Mesendoderm (in vitro differentiated cells): ENCODE data around the gene UBASH3B.

Experiments used
- DNase-seq: peaks from one replicate; pipeline ENCODE4 v3.0.0; 2013
- H2AK5ac ChIP-seq: 2 replicates; pipeline ENCODE4 v1.6.1; 2013; ENCODE audit warnings: low read length, inconsistent platforms
- H2BK120ac ChIP-seq: 2 replicates; pipeline ENCODE4 v1.6.1; 2013; ENCODE audit warnings: low read depth, mild to moderate bottlenecking, low read length, moderate library complexity, mixed read lengths
- H2BK15ac ChIP-seq: replicated peaks from 2 replicates; pipeline ENCODE4 v1.6.1; 2013; ENCODE audit warnings: low read depth, mild to moderate bottlenecking, moderate library complexity
- H2BK5ac ChIP-seq: 2 replicates; pipeline ENCODE4 v1.6.1; 2013; ENCODE audit warnings: low read length, inconsistent platforms
- H3K18ac ChIP-seq: 2 replicates; pipeline ENCODE4 v1.6.1; 2013; ENCODE audit warnings: mild to moderate bottlenecking, low read length, mixed read lengths
- H3K23ac ChIP-seq: one replicate; pipeline ENCODE4 v1.6.1; 2013; ENCODE audit warnings: low read length
- H3K27ac ChIP-seq: 2 replicates; pipeline ENCODE4 v1.5.1; 2013; ENCODE audit warnings: low read depth, mild to moderate bottlenecking, inconsistent platforms, low read length, moderate library complexity
- H3K27me3 ChIP-seq: 2 replicates; pipeline ENCODE4 v1.6.1; 2013; ENCODE audit warnings: low read length, control low read depth, mild to moderate bottlenecking, inconsistent platforms; ENCODE audit not compliant: insufficient read depth, poor library complexity
- H3K36me3 ChIP-seq: 2 replicates; pipeline ENCODE4 v1.6.1; 2013; ENCODE audit warnings: low read length, inconsistent platforms; ENCODE audit not compliant: control insufficient read depth, insufficient read depth
- H3K4ac ChIP-seq: one replicate; pipeline ENCODE4 v1.6.1; 2013; ENCODE audit warnings: low read depth, mild to moderate bottlenecking, low read length, moderate library complexity
- H3K4me1 ChIP-seq: 2 replicates; pipeline ENCODE4 v1.6.1; 2013; ENCODE audit warnings: low read depth, low read length, inconsistent platforms; ENCODE audit not compliant: control insufficient read depth
- H3K4me2 ChIP-seq: 2 replicates; pipeline ENCODE4 v1.6.1; 2013; ENCODE audit warnings: low read length
- H3K4me3 ChIP-seq: 2 replicates; pipeline ENCODE4 v1.5.1; 2013; ENCODE audit warnings: mild to moderate bottlenecking, low read length
- H3K56ac ChIP-seq: one replicate; pipeline ENCODE4 v1.6.1; 2013; ENCODE audit warnings: low read length
- H3K79me1 ChIP-seq: 2 replicates; pipeline ENCODE4 v1.6.1; 2013; ENCODE audit warnings: low read length, inconsistent platforms
- H3K79me2 ChIP-seq: 2 replicates; pipeline ENCODE4 v1.6.1; 2013; ENCODE audit warnings: mild to moderate bottlenecking, low read length; ENCODE audit not compliant: control insufficient read depth, insufficient read depth
- H3K9ac ChIP-seq: 2 replicates; pipeline ENCODE4 v1.6.1; 2013; ENCODE audit warnings: low read length, inconsistent platforms
- H4K5ac ChIP-seq: one replicate; pipeline ENCODE4 v1.6.1; 2013; ENCODE audit warnings: low read length
- H4K8ac ChIP-seq: one replicate; pipeline ENCODE4 v1.6.1; 2013; ENCODE audit warnings: low read depth, mild to moderate bottlenecking, control low read depth, low read length, moderate library complexity
- WGBS: extraction: QIAGEN DNeasy Blood & Tissue Kit; methylation state at CpG from one replicate; pipeline ENCODE4 v1.1.7; 2013; ENCODE audit warnings: low lambda C conversion rate, missing lambda C conversion rate; ENCODE audit not compliant: insufficient coverage; ENCODE audit errors: extremely low coverage; 5-methylcytosine and 5-hydroxymethylcytosine counted together

UBASH3B gene

GRCh38 chr11:122673701-122674100, 18.2 kb downstream of the UBASH3B start:
- Histone ChIP-seq H3K79me1 (no peaks in the 10 kb centered on the region), H4K5ac (no peak overlapping the region), H2BK15ac (no peak overlapping the region), H3K27me3 (no peaks in the 10 kb centered on the region), H3K27ac (no peak overlapping the region), H3K4me3 (no peak overlapping the region), H3K56ac (no peak overlapping the region), H2BK5ac (no peak overlapping the region), H2AK5ac (no peak overlapping the region), H3K4me1 (no peaks in the 10 kb centered on the region), H3K4me2 (no peak overlapping the region), H3K18ac (no peak overlapping the region), H3K9ac (no peak overlapping the region), H3K79me2 (no peaks in the 10 kb centered on the region), H4K8ac (no peak overlapping the region), H3K4ac (no peak overlapping the region), H3K36me3 (peaks cover 3% of the 10 kb centered on the region), H2BK120ac (no peak overlapping the region), H3K23ac (no peak overlapping the region)
- no peak for DNase-seq

DNA sequence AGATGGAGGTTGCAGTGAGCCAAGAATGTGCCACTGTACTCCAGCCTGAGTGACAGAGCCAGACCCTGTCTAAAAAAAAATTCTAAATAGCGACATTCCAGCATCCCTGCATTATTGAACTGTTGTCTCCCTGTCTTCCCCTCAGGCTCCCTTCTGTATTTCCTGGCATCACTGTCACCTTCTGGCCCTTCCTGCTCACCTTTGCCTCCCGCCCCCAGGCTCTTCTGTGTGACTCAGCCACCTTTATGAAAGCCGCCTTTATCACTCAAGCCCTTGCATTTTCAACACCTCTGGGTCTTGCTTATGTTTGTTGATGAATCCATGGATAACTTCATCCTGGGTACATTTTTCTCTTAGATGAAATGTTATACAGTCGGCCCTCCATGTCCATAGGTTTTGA, 21.1 kb downstream of the UBASH3B start:
- Histone ChIP-seq H3K36me3 (no peaks in the 10 kb centered on the region), H3K4me2 (no peak overlapping the region), H3K56ac (no peak overlapping the region), H3K79me1 (no peaks in the 10 kb centered on the region), H2BK15ac (no peak overlapping the region), H3K4ac (no peak overlapping the region), H2BK5ac (no peak overlapping the region), H3K9ac (no peak overlapping the region), H3K18ac (no peak overlapping the region), H3K27ac (no peak overlapping the region), H3K4me1 (no peaks in the 10 kb centered on the region), H2AK5ac (no peak overlapping the region), H3K23ac (no peak overlapping the region), H3K4me3 (no peak overlapping the region), H4K8ac (no peak overlapping the region), H3K27me3 (no peaks in the 10 kb centered on the region), H3K79me2 (no peaks in the 10 kb centered on the region), H4K5ac (no peak overlapping the region), H2BK120ac (no peak overlapping the region)
- peak; percentile 77 for DNase-seq
- no CpG with 5 or more reads among the region's 4 CpGs for WGBS

DNA sequence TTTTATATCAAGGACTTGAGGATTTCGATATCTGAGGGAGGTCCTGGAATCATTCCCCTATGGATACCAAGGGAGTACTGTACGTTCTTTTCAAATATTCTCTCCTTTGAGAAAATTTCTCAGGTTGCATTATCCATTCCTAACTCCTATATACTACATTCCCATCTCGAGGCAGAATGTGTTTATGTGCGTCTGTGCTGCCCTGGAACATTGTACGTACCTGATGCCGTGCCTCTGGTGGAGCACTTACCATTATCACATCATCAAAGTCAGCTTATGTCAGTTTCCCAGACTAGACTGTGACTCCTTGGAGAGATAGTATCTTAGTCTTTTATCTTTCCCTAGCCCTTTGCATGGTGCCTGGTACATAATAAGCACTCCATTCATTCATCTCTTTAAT, 21.7 kb downstream of the UBASH3B start:
- Histone ChIP-seq H4K8ac (no peak overlapping the region), H4K5ac (no peak overlapping the region), H3K36me3 (no peaks in the 10 kb centered on the region), H3K27ac (no peak overlapping the region), H3K4me1 (no peaks in the 10 kb centered on the region), H3K4ac (no peak overlapping the region), H3K79me2 (no peaks in the 10 kb centered on the region), H3K9ac (no peak overlapping the region), H3K79me1 (no peaks in the 10 kb centered on the region), H2BK120ac (no peak overlapping the region), H3K4me2 (no peak overlapping the region), H3K23ac (no peak overlapping the region), H3K4me3 (no peak overlapping the region), H3K27me3 (no peaks in the 10 kb centered on the region), H2AK5ac (no peak overlapping the region), H2BK15ac (no peak overlapping the region), H3K18ac (no peak overlapping the region), H2BK5ac (no peak overlapping the region), H3K56ac (no peak overlapping the region)
- no CpG with 5 or more reads among the region's 6 CpGs for WGBS
- no peak for DNase-seq

- no peak overlapping the region for H2AK5ac ChIP-seq
- no peak overlapping the region for H2BK120ac ChIP-seq
- H3K79me1 ChIP-seq: no peaks in the 10 kb centered on the region
- no peak overlapping the region for H3K4me2 ChIP-seq
- H4K5ac ChIP-seq: no peak overlapping the region
- no peak overlapping the region for H3K9ac ChIP-seq
- no peak overlapping the region for H3K23ac ChIP-seq
- H3K4ac ChIP-seq: no peak overlapping the region
- no peaks in the 10 kb centered on the region for H3K79me2 ChIP-seq
- H3K4me1 ChIP-seq: no peaks in the 10 kb centered on the region
- H3K27me3 ChIP-seq: no peaks in the 10 kb centered on the region
- H3K18ac ChIP-seq: no peak overlapping the region
- H2BK15ac ChIP-seq: no peak overlapping the region
- no peak overlapping the region for H4K8ac ChIP-seq
- no peak overlapping the region for H3K27ac ChIP-seq
- H2BK5ac ChIP-seq: no peak overlapping the region
- no peaks in the 10 kb centered on the region for H3K36me3 ChIP-seq
- no peak overlapping the region for H3K56ac ChIP-seq
- no peak overlapping the region for H3K4me3 ChIP-seq
- no peak for DNase-seq
Observed at GRCh38 chr11:122678406-122678805, 22.9 kb downstream of the UBASH3B start.

- Histone ChIP-seq H3K4ac (no peak overlapping the region), H2BK15ac (no peak overlapping the region), H4K8ac (no peak overlapping the region), H3K4me1 (no peaks in the 10 kb centered on the region), H3K4me3 (no peak overlapping the region), H3K27me3 (no peaks in the 10 kb centered on the region), H3K36me3 (no peaks in the 10 kb centered on the region), H3K27ac (no peak overlapping the region), H3K79me1 (no peaks in the 10 kb centered on the region), H3K18ac (no peak overlapping the region), H3K23ac (no peak overlapping the region), H3K79me2 (no peaks in the 10 kb centered on the region), H4K5ac (no peak overlapping the region), H2BK5ac (no peak overlapping the region), H2AK5ac (no peak overlapping the region), H2BK120ac (no peak overlapping the region), H3K4me2 (no peak overlapping the region), H3K9ac (no peak overlapping the region), H3K56ac (no peak overlapping the region)
- no peak for DNase-seq
- WGBS: no CpG with 5 or more reads among the region's 2 CpGs
Observed at GRCh38 chr11:122679466-122679865, 23.9 kb downstream of the UBASH3B start.

DNA sequence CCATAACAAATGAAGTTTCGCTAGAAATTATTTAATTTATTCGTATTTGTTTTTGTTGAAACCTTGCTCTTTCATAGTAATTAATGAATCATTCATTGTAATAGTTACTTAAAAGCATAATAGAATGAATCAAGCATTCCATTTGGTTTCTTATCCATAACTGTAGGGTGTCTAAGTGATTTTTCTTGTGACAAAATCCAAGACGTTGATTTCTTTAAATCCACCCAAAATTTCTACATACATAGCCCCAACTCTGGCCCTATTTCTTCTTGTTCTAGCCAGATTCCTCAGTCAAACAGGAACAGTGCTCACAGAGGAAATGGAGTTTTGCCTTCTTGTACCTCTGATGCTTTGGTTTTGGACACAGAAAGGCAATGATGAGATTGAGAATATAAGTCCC, 25.5 kb downstream of the UBASH3B start:
- Histone ChIP-seq H2BK5ac (no peak overlapping the region), H3K4ac (no peak overlapping the region), H3K9ac (no peak overlapping the region), H3K79me1 (no peaks in the 10 kb centered on the region), H3K4me3 (no peak overlapping the region), H3K4me2 (no peak overlapping the region), H2BK120ac (no peak overlapping the region), H3K18ac (no peak overlapping the region), H3K79me2 (no peaks in the 10 kb centered on the region), H3K23ac (no peak overlapping the region), H3K56ac (no peak overlapping the region), H2AK5ac (no peak overlapping the region), H4K8ac (no peak overlapping the region), H4K5ac (no peak overlapping the region), H2BK15ac (no peak overlapping the region), H3K27me3 (no peaks in the 10 kb centered on the region), H3K36me3 (no peaks in the 10 kb centered on the region), H3K27ac (no peak overlapping the region), H3K4me1 (no peaks in the 10 kb centered on the region)
- no CpG with 5 or more reads among the region's 3 CpGs for WGBS
- DNase-seq: no peak
